ENCODE data around the gene RNF225. TPM values are rescaled to one million over a fixed set of nuclear protein-coding genes. Genes with fewer than 3 reads are reported as not detected.

RNF225 gene
- total and polyA plus RNA-seq, 2 of the 13 experiments (the other 11 are each of a cell fraction or from before 2014, with no cell fraction given), result not detected

GRCh38 chr19:58400916-58401839 is 5.7 kb downstream of the RNF225 start (continued):
- TF ChIP-seq, protein P1, sequence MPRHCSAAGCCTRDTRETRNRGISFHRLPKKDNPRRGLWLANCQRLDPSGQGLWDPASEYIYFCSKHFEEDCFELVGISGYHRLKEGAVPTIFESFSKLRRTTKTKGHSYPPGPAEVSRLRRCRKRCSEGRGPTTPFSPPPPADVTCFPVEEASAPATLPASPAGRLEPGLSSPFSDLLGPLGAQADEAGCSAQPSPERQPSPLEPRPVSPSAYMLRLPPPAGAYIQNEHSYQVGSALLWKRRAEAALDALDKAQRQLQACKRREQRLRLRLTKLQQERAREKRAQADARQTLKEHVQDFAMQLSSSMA (CRISPR knock-in tag; IDR thresholded peaks at IDR 0.05), result peak; percentile 35; the same call in 1 of the 2 replicates
- TF ChIP-seq KLF6 (CRISPR knock-in tag; IDR thresholded peaks at IDR 0.05) (0 out of 2 replicates have a peak, but pooled peaks have one; percentile 43), ZNF510 (CRISPR knock-in tag; IDR thresholded peaks at IDR 0.05; ENCODE audit: low read depth) (no peak), ZNF549 (CRISPR knock-in tag; IDR thresholded peaks at IDR 0.05) (no peak), ARID5B (CRISPR knock-in tag; IDR thresholded peaks at IDR 0.05) (no peak), MXD3 (CRISPR knock-in tag; IDR thresholded peaks at IDR 0.05) (0 out of 2 replicates have a peak, but pooled peaks have one; percentile 27), NR2F1 (CRISPR knock-in tag; IDR thresholded peaks at IDR 0.05) (no peak), ZNF496 (CRISPR knock-in tag; IDR thresholded peaks at IDR 0.05; ENCODE audit: insufficient replicate concordance) (no peak), SP2 (CRISPR knock-in tag; IDR thresholded peaks at IDR 0.05) (peak; percentile 91), PHF20 (CRISPR knock-in tag; IDR thresholded peaks at IDR 0.05) (0 out of 2 replicates have a peak, but pooled peaks have one; percentile 15), ZNF607 (CRISPR knock-in tag; IDR thresholded peaks at IDR 0.05; ENCODE audit: borderline replicate concordance) (0 out of 2 replicates have a peak, but pooled peaks have one; percentile 35), ZNF768 (CRISPR knock-in tag; IDR thresholded peaks at IDR 0.05) (peak; percentile 56; the same call in 1 of the 2 replicates), MLLT10 (CRISPR knock-in tag; IDR thresholded peaks at IDR 0.05) (no peak), MXD4 (CRISPR knock-in tag; IDR thresholded peaks at IDR 0.05) (0 out of 2 replicates have a peak, but pooled peaks have one; percentile 40), TEAD3 (CRISPR knock-in tag; optimal IDR thresholded peaks at IDR 0.05; ENCODE audit: borderline replicate concordance) (peak; percentile 25), SAP130 (CRISPR knock-in tag; IDR thresholded peaks at IDR 0.05; ENCODE audit: low read depth) (peak; percentile 90)
- TF ChIP-seq, protein P2, sequence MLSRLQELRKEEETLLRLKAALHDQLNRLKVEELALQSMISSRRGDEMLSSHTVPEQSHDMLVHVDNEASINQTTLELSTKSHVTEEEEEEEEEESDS (CRISPR knock-in tag; IDR thresholded peaks at IDR 0.05; ENCODE audit: borderline replicate concordance), result 0 out of 2 replicates have a peak, but pooled peaks have one; percentile 68
- TF ChIP-seq, protein P3, sequence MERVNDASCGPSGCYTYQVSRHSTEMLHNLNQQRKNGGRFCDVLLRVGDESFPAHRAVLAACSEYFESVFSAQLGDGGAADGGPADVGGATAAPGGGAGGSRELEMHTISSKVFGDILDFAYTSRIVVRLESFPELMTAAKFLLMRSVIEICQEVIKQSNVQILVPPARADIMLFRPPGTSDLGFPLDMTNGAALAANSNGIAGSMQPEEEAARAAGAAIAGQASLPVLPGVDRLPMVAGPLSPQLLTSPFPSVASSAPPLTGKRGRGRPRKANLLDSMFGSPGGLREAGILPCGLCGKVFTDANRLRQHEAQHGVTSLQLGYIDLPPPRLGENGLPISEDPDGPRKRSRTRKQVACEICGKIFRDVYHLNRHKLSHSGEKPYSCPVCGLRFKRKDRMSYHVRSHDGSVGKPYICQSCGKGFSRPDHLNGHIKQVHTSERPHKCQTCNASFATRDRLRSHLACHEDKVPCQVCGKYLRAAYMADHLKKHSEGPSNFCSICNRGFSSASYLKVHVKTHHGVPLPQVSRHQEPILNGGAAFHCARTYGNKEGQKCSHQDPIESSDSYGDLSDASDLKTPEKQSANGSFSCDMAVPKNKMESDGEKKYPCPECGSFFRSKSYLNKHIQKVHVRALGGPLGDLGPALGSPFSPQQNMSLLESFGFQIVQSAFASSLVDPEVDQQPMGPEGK (CRISPR knock-in tag; IDR thresholded peaks at IDR 0.05), result peak; percentile 64; the same call in 1 of the 2 replicates
